ENCODE measurements around the gene PTPRM. TPM values are rescaled to one million over a fixed set of nuclear protein-coding genes. Genes with fewer than 3 reads are reported as not detected.

Gene PTPRM
- total and polyA plus RNA-seq, 2 donors (not counting 3 experiments of a cell fraction or from before 2014, with no cell fraction given) = 37.4 to 43.7 TPM

GRCh38 chr18:8142131-8142711 is 575.1 kb downstream of the PTPRM start:
- ChIA-PET POLR2A (no interaction called here), CTCF (no interaction called here)
- no peaks in the 10 kb centered on the region for H3K79me2 ChIP-seq (ENCODE audit: control insufficient read depth, insufficient read depth, low read length)
- dilution Hi-C loops (cut with MboI; ENCODE audit: extremely low pct_ligation_motif_present, low sequenced_read_pairs) (no loop called here), intact Hi-C loops (cut with micrococcal nuclease) (no loop called here)
- peak; percentile 55 for FAIRE-seq
- no peaks in the 10 kb centered on the region for H4K20me1 ChIP-seq (replicated peaks; ENCODE audit: control insufficient read depth, extremely low read depth, insufficient read depth, low read length)
- no peaks in the 10 kb centered on the region for H3K9me3 ChIP-seq (replicated peaks; ENCODE audit: control insufficient read depth, insufficient read depth, low read length)
- peaks cover 5% of the 10 kb centered on the region for H3K4me1 ChIP-seq (ENCODE audit: control insufficient read depth, extremely low read depth, insufficient read depth, low read length)
- TF ChIP-seq JUN (IDR thresholded peaks at IDR 0.05; ENCODE audit: borderline replicate concordance, insufficient read depth, insufficient read length, low read depth) (peak; percentile 53), CTCF (IDR thresholded peaks at IDR 0.05; ENCODE audit: extremely low read depth in 1 of 2, insufficient read depth in 1 of 2, low read depth in 1 of 2, low read length in 2 of 2) (no peak), GATA2 (IDR thresholded peaks at IDR 0.05; ENCODE audit: insufficient read depth, insufficient read length, low read depth, low read length) (no peak)
- no peak overlapping the region for H3K4me2 ChIP-seq (ENCODE audit: insufficient read depth, low read length)
- H3K4me3 ChIP-seq (replicated peaks in 1 of 3; ENCODE audit: insufficient read depth in 1 of 3, low read depth in 1 of 3, low read length in 3 of 3) = no peak overlapping the region
- H3K27ac ChIP-seq (ENCODE audit: insufficient read depth, low read depth, low read length) = peak overlapping the region; percentile 56
- H3K9ac ChIP-seq (replicated peaks; ENCODE audit: extremely low read depth, insufficient read depth, low read length) = no peak overlapping the region
- H3K36me3 ChIP-seq (ENCODE audit: control insufficient read depth in 2 of 2, extremely low read depth in 1 of 2, insufficient read depth in 2 of 2, low read length in 2 of 2) = no peaks in the 10 kb centered on the region
- peak; percentile 57 for DNase-seq (ENCODE audit: low read depth, low spot score)
- peak overlapping the region; percentile 53 for H2AFZ ChIP-seq (ENCODE audit: low read depth, low read length)
- no peaks in the 10 kb centered on the region for H3K27me3 ChIP-seq (ENCODE audit: control insufficient read depth in 2 of 2, insufficient read depth in 2 of 2, low read length in 2 of 2)
- no TSS peak for BruUV-seq (replicated peaks)
- no peaks in the 10 kb centered on the region for H3K9me1 ChIP-seq (replicated peaks; ENCODE audit: control insufficient read depth, extremely low read depth, insufficient read depth, low read length)

GRCh38 chr18:8142932-8143331 is 575.8 kb downstream of the PTPRM start:
- CTCF ChIA-PET = no interaction called here
- H3K27ac ChIP-seq (ENCODE audit: insufficient read depth, low read depth, low read length) = peak overlapping the region; percentile 56
- dilution Hi-C loops (cut with MboI; ENCODE audit: extremely low pct_ligation_motif_present, low sequenced_read_pairs) (no loop called here), intact Hi-C loops (cut with micrococcal nuclease) (no loop called here)
- BruUV-seq (replicated peaks) = no TSS peak
- H3K9me3 ChIP-seq (replicated peaks; ENCODE audit: control insufficient read depth, insufficient read depth, low read length) = no peaks in the 10 kb centered on the region
- no peak overlapping the region for H3K4me2 ChIP-seq (ENCODE audit: insufficient read depth, low read length)
- peaks cover 5% of the 10 kb centered on the region for H3K4me1 ChIP-seq (ENCODE audit: control insufficient read depth, extremely low read depth, insufficient read depth, low read length)
- FAIRE-seq = no peak
- no peaks in the 10 kb centered on the region for H3K79me2 ChIP-seq (ENCODE audit: control insufficient read depth, insufficient read depth, low read length)
- no peak overlapping the region for H3K4me3 ChIP-seq (replicated peaks in 1 of 3; ENCODE audit: insufficient read depth in 1 of 3, low read depth in 1 of 3, low read length in 3 of 3)
- no peaks in the 10 kb centered on the region for H3K36me3 ChIP-seq (ENCODE audit: control insufficient read depth in 2 of 2, extremely low read depth in 1 of 2, insufficient read depth in 2 of 2, low read length in 2 of 2)
- POLR2A ChIA-PET = no interaction called here
- DNase-seq (ENCODE audit: low read depth, low spot score) = peak; percentile 72
- no peaks in the 10 kb centered on the region for H3K9me1 ChIP-seq (replicated peaks; ENCODE audit: control insufficient read depth, extremely low read depth, insufficient read depth, low read length)
- TF ChIP-seq POLR2A (IDR thresholded peaks at IDR 0.05; ENCODE audit: low read depth, low read length) (no peak), CTCF (IDR thresholded peaks at IDR 0.05; ENCODE audit: extremely low read depth in 1 of 2, insufficient read depth in 1 of 2, low read depth in 1 of 2, low read length in 2 of 2) (no peak), JUN (IDR thresholded peaks at IDR 0.05; ENCODE audit: borderline replicate concordance, insufficient read depth, insufficient read length, low read depth) (no peak), GATA2 (IDR thresholded peaks at IDR 0.05; ENCODE audit: insufficient read depth, insufficient read length, low read depth, low read length) (no peak), EZH2 (IDR thresholded peaks at IDR 0.05; ENCODE audit: borderline replicate concordance, low read depth, low read length, severe bottlenecking) (no peak), MYC (IDR thresholded peaks at IDR 0.05; ENCODE audit: low read depth, low read length) (no peak), FOS (IDR thresholded peaks at IDR 0.05; ENCODE audit: borderline replicate concordance, insufficient read depth, low read length) (no peak), POLR2AphosphoS5 (IDR thresholded peaks at IDR 0.05; ENCODE audit: insufficient read depth, low read depth, low read length) (no peak), MAX (IDR thresholded peaks at IDR 0.05; ENCODE audit: insufficient read depth, insufficient read length) (no peak)
- peak overlapping the region; percentile 13 for H2AFZ ChIP-seq (ENCODE audit: low read depth, low read length)
- H3K27me3 ChIP-seq (ENCODE audit: control insufficient read depth in 2 of 2, insufficient read depth in 2 of 2, low read length in 2 of 2) = no peaks in the 10 kb centered on the region
- H3K9ac ChIP-seq (replicated peaks; ENCODE audit: extremely low read depth, insufficient read depth, low read length) = no peak overlapping the region
- H4K20me1 ChIP-seq (replicated peaks; ENCODE audit: control insufficient read depth, extremely low read depth, insufficient read depth, low read length) = no peaks in the 10 kb centered on the region

All from endothelial cell of umbilical vein (primary cell).